Small intestine (tissue), 7 donors: Measurements from ENCODE around the gene CDK15. TPM values are rescaled to one million over a fixed set of nuclear protein-coding genes. Genes with fewer than 3 reads are reported as not detected.

Source experiments
- DNase-seq, 2 donors: peaks; one replicate each; pipeline versions ENCODE4 v3.0.0 to v3.0.0-alpha.2; 2013
- FAIRE-seq: peaks from 2 replicates; lab custom pipeline; 2012; peaks lifted over from hg19 to GRCh38; lab: Jason Lieb, UNC
- H3K27ac ChIP-seq, 3 donors: one replicate each; pipeline ENCODE4 v1.5.1; 2013; ENCODE audit warnings: low read length in 2 of 3, mild to moderate bottlenecking in 2 of 3, control low read depth in 1 of 3, inconsistent platforms in 1 of 3, low read depth in 1 of 3, moderate library complexity in 1 of 3
- H3K27me3 ChIP-seq, 3 donors: one replicate each; pipeline ENCODE4 v1.6.1; 2013; ENCODE audit warnings: low read length in 3 of 3, inconsistent platforms in 1 of 3; ENCODE audit not compliant: control insufficient read depth in 3 of 3, insufficient read depth in 3 of 3
- H3K36me3 ChIP-seq, 3 donors: one replicate each; pipeline ENCODE4 v1.6.1; 2013; ENCODE audit warnings: low read length in 3 of 3, inconsistent platforms in 1 of 3, low read depth in 1 of 3, mild to moderate bottlenecking in 1 of 3, moderate library complexity in 1 of 3; ENCODE audit not compliant: control insufficient read depth in 3 of 3, insufficient read depth in 2 of 3
- H3K4me1 ChIP-seq, 3 donors: one replicate each; pipeline ENCODE4 v1.6.1; 2013; ENCODE audit warnings: low read length in 2 of 3, inconsistent platforms in 1 of 3, low read depth in 1 of 3, mild to moderate bottlenecking in 1 of 3, moderate library complexity in 1 of 3; ENCODE audit not compliant: control insufficient read depth in 3 of 3, insufficient read depth in 2 of 3
- H3K4me3 ChIP-seq, 3 donors: one replicate each; pipeline ENCODE4 v1.5.1; 2013; ENCODE audit warnings: low read length in 3 of 3, control low read depth in 1 of 3, inconsistent platforms in 1 of 3, low read depth in 1 of 3, mild to moderate bottlenecking in 1 of 3, moderate library complexity in 1 of 3
- H3K9me3 ChIP-seq, 2 donors: one replicate each; pipeline ENCODE4 v1.6.1; 2013; ENCODE audit warnings: low read depth in 1 of 2, low read length in 1 of 2; ENCODE audit not compliant: control insufficient read depth in 2 of 2, insufficient read depth in 1 of 2
- WGBS, 3 donors: extraction: QIAGEN DNeasy Blood & Tissue Kit; methylation state at CpG; one replicate each; pipeline ENCODE4 v1.1.7; 2013; 5-methylcytosine and 5-hydroxymethylcytosine counted together
- polyA plus RNA-seq, 4 donors: library from polyadenylated mRNA; stranded (reverse) in 3 of 4; unstranded in 1 of 4; fragments of 200-250 nt in 3 of 4; fragments of 120-200 nt in 1 of 4; gene quantifications; one replicate each; pipeline versions ENCODE4 v1.2.1 to v1.2.3, GENCODE V29; 2013
- donor health status: healthy with polysubstance abuse.
- donor health status: control.
- donor health status: control.
- donor health status: Bipolar disorder and iron deficiency.
- donor health status: healthy.

Gene CDK15
- polyA plus RNA-seq, 4 donors, result 0.52 to 1.2 (median 0.54) TPM; not detected in 1

GRCh38 chr2:201872591-201872990 is 66.3 kb downstream of the CDK15 start:
- H3K27ac ChIP-seq, result no peak overlapping the region
- H3K27me3 ChIP-seq, result no peaks in the 10 kb centered on the region
- no peaks in the 10 kb centered on the region for H3K4me1 ChIP-seq
- no peak for DNase-seq
- no peak overlapping the region for H3K4me3 ChIP-seq
- H3K9me3 ChIP-seq, result no peaks in the 10 kb centered on the region
- no peaks in the 10 kb centered on the region for H3K36me3 ChIP-seq
- FAIRE-seq, result no peak
- WGBS, 3 donors, result 86 to 88% (median 87%) methylated on average over 6 of the region's 6 CpGs

GRCh38 chr2:201879996-201880395 is 73.7 kb downstream of the CDK15 start:
- DNase-seq, result no peak
- Histone ChIP-seq H3K27me3 (no peaks in the 10 kb centered on the region), H3K27ac (no peak overlapping the region), H3K36me3 (no peaks in the 10 kb centered on the region), H3K9me3 (no peaks in the 10 kb centered on the region), H3K4me1 (peaks cover 0 to 4% (median 2%) of the 10 kb centered on the region in 3 donors), H3K4me3 (no peak overlapping the region)
- WGBS, 3 donors, result 70 to 83% (median 83%) methylated on average over 10 of the region's 10 CpGs
- no peak for FAIRE-seq

- no peaks in the 10 kb centered on the region for H3K9me3 ChIP-seq
- DNase-seq, result no peak
- no peak for FAIRE-seq
- 36 to 46% (median 45%) methylated on average over 3 of the region's 3 CpGs for WGBS, 3 donors
- H3K4me3 ChIP-seq, result no peak overlapping the region
- H3K36me3 ChIP-seq, result no peaks in the 10 kb centered on the region
- H3K27me3 ChIP-seq, result no peaks in the 10 kb centered on the region
- H3K4me1 ChIP-seq, result peaks cover 0 to 4% (median 2%) of the 10 kb centered on the region in 3 donors
- no peak overlapping the region for H3K27ac ChIP-seq
Observed at GRCh38 chr2:201880579-201880978, 74.2 kb downstream of the CDK15 start.

GRCh38 chr2:201880993-201881611 is 74.8 kb downstream of the CDK15 start:
- peaks cover 0 to 4% (median 2%) of the 10 kb centered on the region in 3 donors for H3K4me1 ChIP-seq
- WGBS, 3 donors, result 28 to 62% (median 46%) methylated on average over 9 of the region's 9 CpGs
- H3K9me3 ChIP-seq, result no peaks in the 10 kb centered on the region
- no peaks in the 10 kb centered on the region for H3K36me3 ChIP-seq
- H3K27ac ChIP-seq, result no peak overlapping the region
- no peak overlapping the region for H3K4me3 ChIP-seq
- FAIRE-seq (no peak), DNase-seq (no peak)
- H3K27me3 ChIP-seq, result no peaks in the 10 kb centered on the region

GRCh38 chr2:201881741-201882140 is 75.4 kb downstream of the CDK15 start:
- Histone ChIP-seq H3K27me3 (no peaks in the 10 kb centered on the region), H3K36me3 (no peaks in the 10 kb centered on the region), H3K9me3 (no peaks in the 10 kb centered on the region), H3K27ac (no peak overlapping the region), H3K4me3 (no peak overlapping the region), H3K4me1 (peaks cover 0 to 4% (median 2%) of the 10 kb centered on the region in 3 donors)
- no peak for DNase-seq
- 88 to 95% (median 92%) methylated on average over 4 of the region's 4 CpGs for WGBS, 3 donors
- no peak for FAIRE-seq

- WGBS, 3 donors, result 14 to 38% (median 21%) methylated on average over 14 of the region's 14 CpGs
- Histone ChIP-seq H3K4me1 (peaks cover 0 to 4% (median 2%) of the 10 kb centered on the region in 3 donors), H3K27ac (no peak overlapping the region), H3K36me3 (no peaks in the 10 kb centered on the region), H3K4me3 (no peak overlapping the region), H3K27me3 (no peaks in the 10 kb centered on the region), H3K9me3 (no peaks in the 10 kb centered on the region)
- DNase-seq (peak in 1 of 2 donors; percentile 21), FAIRE-seq (no peak)
Observed at GRCh38 chr2:201882353-201883090, 76.2 kb downstream of the CDK15 start.

- 29 to 45% (median 35%) methylated on average over 8 of the region's 8 CpGs for WGBS, 3 donors
Observed at GRCh38 chr2:201883606-201884369, 77.5 kb downstream of the CDK15 start.

GRCh38 chr2:201886504-201886903 is 80.2 kb downstream of the CDK15 start:
- DNase-seq, result no peak
- 47 to 73% (median 68%) methylated on average over 3 of the region's 3 CpGs for WGBS, 3 donors
- H3K9me3 ChIP-seq, result no peaks in the 10 kb centered on the region
- H3K36me3 ChIP-seq, result no peaks in the 10 kb centered on the region
- H3K27ac ChIP-seq, result no peak overlapping the region
- no peak overlapping the region for H3K4me3 ChIP-seq
- FAIRE-seq, result no peak
- H3K4me1 ChIP-seq, result peaks cover 0 to 4% (median 0%) of the 10 kb centered on the region in 3 donors
- no peaks in the 10 kb centered on the region for H3K27me3 ChIP-seq

More at GRCh38 chr2:201883606-201884369, 77.5 kb downstream of the CDK15 start:
- FAIRE-seq, result no peak
- Histone ChIP-seq H3K9me3 (no peaks in the 10 kb centered on the region), H3K36me3 (no peaks in the 10 kb centered on the region), H3K4me1 (peaks cover 0 to 4% (median 2%) of the 10 kb centered on the region in 3 donors), H3K4me3 (no peak overlapping the region), H3K27me3 (no peaks in the 10 kb centered on the region), H3K27ac (no peak overlapping the region)
- no peak for DNase-seq
